ENCODE measurements around the gene TGFBR1. TPM values are rescaled to one million over a fixed set of nuclear protein-coding genes. Genes with fewer than 3 reads are reported as not detected.

The TGFBR1 gene
- total RNA-seq, 2 donors from 2014 or later, result 74.8 to 75.6 TPM

- Histone ChIP-seq H3K27me3 (ENCODE audit: control insufficient read depth, insufficient read depth, low read length, poor library complexity, severe bottlenecking) (no peaks in the 10 kb centered on the region), H3K9me3 (ENCODE audit: control insufficient read depth, low read length) (no peaks in the 10 kb centered on the region), H3K36me3 (ENCODE audit: control insufficient read depth, insufficient read depth, low read length) (peaks cover 82% of the 10 kb centered on the region), H3K27ac (ENCODE audit: low read depth, low read length) (no peak overlapping the region), H3K4me1 (ENCODE audit: control insufficient read depth, insufficient read depth, low read length) (no peaks in the 10 kb centered on the region), H3K9ac (ENCODE audit: extremely low read depth, low read length, poor library complexity, severe bottlenecking) (no peak overlapping the region), H3K4me3 (ENCODE audit: low read length) (no peak overlapping the region)
- Mint-ChIP-seq H3K4me3 (no peak overlapping the region), H3K4me1 (peaks cover 8% of the 10 kb centered on the region), H3K27ac (peak overlapping the region; percentile 11), H3K27me3 (ENCODE audit: insufficient read depth) (no peaks in the 10 kb centered on the region), H3K36me3 (ENCODE audit: low read depth) (peaks cover 58% of the 10 kb centered on the region), H3K9me3 (no peaks in the 10 kb centered on the region)
- WGBS, 2 experiments (ENCODE audit: insufficient coverage in 1 of 2, insufficient read length in 1 of 2), result 90% methylated on average over 2 of the region's 2 CpGs; no CpG with 5 or more reads in 1 of the 2 experiments
- TF ChIP-seq CTCF (conservative IDR thresholded peaks at IDR 0.05), result peak; percentile 91
- DNase-seq, result peak; percentile 80
These were observed 35.9 kb downstream of the TGFBR1 start for GRCh38 chr9:99140685-99141314.

- H3K27ac ChIP-seq (ENCODE audit: low read depth, low read length), result no peak overlapping the region
These were observed 36.9 kb downstream of the TGFBR1 start for GRCh38 chr9:99141849-99142248.

GRCh38 chr9:99142275-99142674 lies 37.4 kb downstream of the TGFBR1 start:
- no peak overlapping the region for H3K4me3 ChIP-seq (ENCODE audit: low read length)
- no peak overlapping the region for H3K27ac ChIP-seq (ENCODE audit: low read depth, low read length)
- no peak overlapping the region for H3K9ac ChIP-seq (ENCODE audit: extremely low read depth, low read length, poor library complexity, severe bottlenecking)
- no peak overlapping the region for H3K4me3 Mint-ChIP-seq
- no peaks in the 10 kb centered on the region for H3K27me3 Mint-ChIP-seq (ENCODE audit: insufficient read depth)
- H3K9me3 ChIP-seq (ENCODE audit: control insufficient read depth, low read length), result no peaks in the 10 kb centered on the region
- peaks cover 67% of the 10 kb centered on the region for H3K36me3 Mint-ChIP-seq (ENCODE audit: low read depth)
- no peak for DNase-seq
- H3K36me3 ChIP-seq (ENCODE audit: control insufficient read depth, insufficient read depth, low read length), result peaks cover 86% of the 10 kb centered on the region
- no peaks in the 10 kb centered on the region for H3K27me3 ChIP-seq (ENCODE audit: control insufficient read depth, insufficient read depth, low read length, poor library complexity, severe bottlenecking)
- H3K4me1 ChIP-seq (ENCODE audit: control insufficient read depth, insufficient read depth, low read length), result no peaks in the 10 kb centered on the region
- H3K9me3 Mint-ChIP-seq, result no peaks in the 10 kb centered on the region
- H3K4me1 Mint-ChIP-seq, result peaks cover 8% of the 10 kb centered on the region
- no peak overlapping the region for H3K27ac Mint-ChIP-seq
- WGBS, 2 experiments (ENCODE audit: insufficient coverage in 1 of 2, insufficient read length in 1 of 2), result 97 to 100% methylated on average over 1 to 4 of the region's 4 CpGs
- TF ChIP-seq CTCF (conservative IDR thresholded peaks at IDR 0.05), result no peak

More at GRCh38 chr9:99141849-99142248, 36.9 kb downstream of the TGFBR1 start:
- WGBS, 2 experiments (ENCODE audit: insufficient coverage in 1 of 2, insufficient read length in 1 of 2), result 91 to 95% methylated on average over 4 to 5 of the region's 5 CpGs
- Histone ChIP-seq H3K9me3 (ENCODE audit: control insufficient read depth, low read length) (no peaks in the 10 kb centered on the region), H3K4me3 (ENCODE audit: low read length) (no peak overlapping the region), H3K27me3 (ENCODE audit: control insufficient read depth, insufficient read depth, low read length, poor library complexity, severe bottlenecking) (no peaks in the 10 kb centered on the region), H3K36me3 (ENCODE audit: control insufficient read depth, insufficient read depth, low read length) (peaks cover 84% of the 10 kb centered on the region), H3K4me1 (ENCODE audit: control insufficient read depth, insufficient read depth, low read length) (no peaks in the 10 kb centered on the region), H3K9ac (ENCODE audit: extremely low read depth, low read length, poor library complexity, severe bottlenecking) (no peak overlapping the region)
- Mint-ChIP-seq H3K4me3 (no peak overlapping the region), H3K4me1 (peaks cover 8% of the 10 kb centered on the region), H3K27ac (no peak overlapping the region), H3K27me3 (ENCODE audit: insufficient read depth) (no peaks in the 10 kb centered on the region), H3K9me3 (no peaks in the 10 kb centered on the region), H3K36me3 (ENCODE audit: low read depth) (peaks cover 66% of the 10 kb centered on the region)
- no peak for DNase-seq
- no peak for TF ChIP-seq CTCF (conservative IDR thresholded peaks at IDR 0.05)

Data from endodermal cell (in vitro differentiated cells).